HL-60 (cell line): ENCODE results near the gene CPN2.

Experiments used
- GABPA ChIP-seq: IDR thresholded peaks from 2 replicates; pipeline ENCODE4 v1.6.1; 2012; ENCODE audit warnings: low read depth
- POLR2AphosphoS5 ChIP-seq: IDR thresholded peaks from 2 replicates; pipeline ENCODE4 v1.6.1; 2012; ENCODE audit warnings: low read depth
- SPI1 ChIP-seq: IDR thresholded peaks from 2 replicates; pipeline ENCODE4 v1.6.1; 2012; ENCODE audit warnings: low read depth, mild to moderate bottlenecking, borderline replicate concordance
- TF ChIP-seq, protein P1 (sequence below): IDR thresholded peaks from 2 replicates; pipeline ENCODE4 v1.6.1; 2012; ENCODE audit warnings: low read depth; ENCODE audit not compliant: insufficient replicate concordance
- TF ChIP-seq, protein P2 (sequence below): IDR thresholded peaks from one replicate; pipeline ENCODE4 v1.5.1; 2011; ENCODE audit warnings: low read length, control low read depth, inconsistent platforms; ENCODE audit not compliant: insufficient read depth

DNA sequence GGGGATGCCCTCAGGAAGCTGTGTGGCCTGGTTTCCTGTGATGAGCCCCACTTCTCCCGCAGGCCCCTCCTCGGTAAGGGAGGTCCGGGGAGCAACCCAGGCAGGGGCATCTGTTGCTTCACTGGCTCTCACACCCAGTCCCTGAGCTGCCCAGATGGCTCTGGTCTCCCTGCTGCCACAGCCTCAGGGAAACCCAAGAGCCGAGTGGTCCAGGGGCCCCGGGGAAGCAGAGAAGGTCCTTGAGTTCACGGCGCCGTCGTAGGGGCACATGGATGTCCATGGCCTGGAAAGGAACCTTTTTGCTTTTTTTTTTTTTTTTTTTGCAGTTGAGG is 31.7 kb upstream of the CPN2 start:
- TF ChIP-seq POLR2AphosphoS5 (no peak), GABPA (no peak), SPI1 (no peak)
- TF ChIP-seq, protein P1, sequence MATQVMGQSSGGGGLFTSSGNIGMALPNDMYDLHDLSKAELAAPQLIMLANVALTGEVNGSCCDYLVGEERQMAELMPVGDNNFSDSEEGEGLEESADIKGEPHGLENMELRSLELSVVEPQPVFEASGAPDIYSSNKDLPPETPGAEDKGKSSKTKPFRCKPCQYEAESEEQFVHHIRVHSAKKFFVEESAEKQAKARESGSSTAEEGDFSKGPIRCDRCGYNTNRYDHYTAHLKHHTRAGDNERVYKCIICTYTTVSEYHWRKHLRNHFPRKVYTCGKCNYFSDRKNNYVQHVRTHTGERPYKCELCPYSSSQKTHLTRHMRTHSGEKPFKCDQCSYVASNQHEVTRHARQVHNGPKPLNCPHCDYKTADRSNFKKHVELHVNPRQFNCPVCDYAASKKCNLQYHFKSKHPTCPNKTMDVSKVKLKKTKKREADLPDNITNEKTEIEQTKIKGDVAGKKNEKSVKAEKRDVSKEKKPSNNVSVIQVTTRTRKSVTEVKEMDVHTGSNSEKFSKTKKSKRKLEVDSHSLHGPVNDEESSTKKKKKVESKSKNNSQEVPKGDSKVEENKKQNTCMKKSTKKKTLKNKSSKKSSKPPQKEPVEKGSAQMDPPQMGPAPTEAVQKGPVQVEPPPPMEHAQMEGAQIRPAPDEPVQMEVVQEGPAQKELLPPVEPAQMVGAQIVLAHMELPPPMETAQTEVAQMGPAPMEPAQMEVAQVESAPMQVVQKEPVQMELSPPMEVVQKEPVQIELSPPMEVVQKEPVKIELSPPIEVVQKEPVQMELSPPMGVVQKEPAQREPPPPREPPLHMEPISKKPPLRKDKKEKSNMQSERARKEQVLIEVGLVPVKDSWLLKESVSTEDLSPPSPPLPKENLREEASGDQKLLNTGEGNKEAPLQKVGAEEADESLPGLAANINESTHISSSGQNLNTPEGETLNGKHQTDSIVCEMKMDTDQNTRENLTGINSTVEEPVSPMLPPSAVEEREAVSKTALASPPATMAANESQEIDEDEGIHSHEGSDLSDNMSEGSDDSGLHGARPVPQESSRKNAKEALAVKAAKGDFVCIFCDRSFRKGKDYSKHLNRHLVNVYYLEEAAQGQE = no peak
- TF ChIP-seq, protein P2, sequence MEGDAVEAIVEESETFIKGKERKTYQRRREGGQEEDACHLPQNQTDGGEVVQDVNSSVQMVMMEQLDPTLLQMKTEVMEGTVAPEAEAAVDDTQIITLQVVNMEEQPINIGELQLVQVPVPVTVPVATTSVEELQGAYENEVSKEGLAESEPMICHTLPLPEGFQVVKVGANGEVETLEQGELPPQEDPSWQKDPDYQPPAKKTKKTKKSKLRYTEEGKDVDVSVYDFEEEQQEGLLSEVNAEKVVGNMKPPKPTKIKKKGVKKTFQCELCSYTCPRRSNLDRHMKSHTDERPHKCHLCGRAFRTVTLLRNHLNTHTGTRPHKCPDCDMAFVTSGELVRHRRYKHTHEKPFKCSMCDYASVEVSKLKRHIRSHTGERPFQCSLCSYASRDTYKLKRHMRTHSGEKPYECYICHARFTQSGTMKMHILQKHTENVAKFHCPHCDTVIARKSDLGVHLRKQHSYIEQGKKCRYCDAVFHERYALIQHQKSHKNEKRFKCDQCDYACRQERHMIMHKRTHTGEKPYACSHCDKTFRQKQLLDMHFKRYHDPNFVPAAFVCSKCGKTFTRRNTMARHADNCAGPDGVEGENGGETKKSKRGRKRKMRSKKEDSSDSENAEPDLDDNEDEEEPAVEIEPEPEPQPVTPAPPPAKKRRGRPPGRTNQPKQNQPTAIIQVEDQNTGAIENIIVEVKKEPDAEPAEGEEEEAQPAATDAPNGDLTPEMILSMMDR = no peak
